WERI-Rb-1 (cell line): ENCODE results near the gene MED26.

ENCODE experiments used
- DNase-seq: peaks from one replicate; pipeline ENCODE4 v3.0.0-alpha.2; 2020
- H3K27ac ChIP-seq: fragments of 250-450 bp; sonication (Bioruptor Pico); 2 replicates; pipeline ENCODE4 v1.5.1; 2020; ENCODE audit warnings: mild to moderate bottlenecking, moderate library complexity
- H3K27me3 ChIP-seq: fragments of 250-450 bp; sonication (Bioruptor Pico); 2 replicates; pipeline ENCODE4 v1.5.1; 2021; ENCODE audit warnings: mild to moderate bottlenecking, low read depth, moderate library complexity; ENCODE audit not compliant: insufficient read depth, severe bottlenecking
- H3K36me3 ChIP-seq: fragments of 250-450 bp; sonication (Bioruptor Pico); 2 replicates; pipeline ENCODE4 v1.5.1; 2020; ENCODE audit warnings: mild to moderate bottlenecking, moderate library complexity
- H3K4me3 ChIP-seq: 2 replicates; pipeline ENCODE4 v1.5.1; 2011; ENCODE audit warnings: low read depth, mild to moderate bottlenecking, control low read depth, low read length
- H3K9me3 ChIP-seq: fragments of 250-450 bp; sonication (Bioruptor Pico); 2 replicates; pipeline ENCODE4 v1.5.1; 2021; ENCODE audit warnings: mild to moderate bottlenecking, moderate library complexity; ENCODE audit not compliant: severe bottlenecking
- CTCF ChIP-seq: IDR thresholded peaks from 2 replicates; pipeline ENCODE4 v1.5.1; 2011; ENCODE audit warnings: low read depth, mild to moderate bottlenecking, control low read depth, inconsistent platforms, low read length

The MED26 gene

GRCh38 chr19:16600824-16601223 is 27.2 kb downstream of the MED26 start:
- Histone ChIP-seq H3K4me3 (no peak overlapping the region), H3K27ac (no peak overlapping the region), H3K9me3 (no peaks in the 10 kb centered on the region), H3K36me3 (peaks cover 2% of the 10 kb centered on the region), H3K27me3 (no peaks in the 10 kb centered on the region)
- DNase-seq: no peak
- no peak for TF ChIP-seq CTCF

GRCh38 chr19:16599655-16600346 is 28.2 kb downstream of the MED26 start:
- no peak overlapping the region for H3K4me3 ChIP-seq
- no peaks in the 10 kb centered on the region for H3K27me3 ChIP-seq
- no peak overlapping the region for H3K27ac ChIP-seq
- H3K36me3 ChIP-seq: peaks cover 2% of the 10 kb centered on the region
- no peaks in the 10 kb centered on the region for H3K9me3 ChIP-seq
- DNase-seq: no peak
- no peak for TF ChIP-seq CTCF

GRCh38 chr19:16598848-16599247 is 29.2 kb downstream of the MED26 start:
- Histone ChIP-seq H3K27me3 (no peaks in the 10 kb centered on the region), H3K4me3 (no peak overlapping the region), H3K27ac (no peak overlapping the region), H3K36me3 (peaks cover 2% of the 10 kb centered on the region), H3K9me3 (no peaks in the 10 kb centered on the region)
- DNase-seq: no peak
- no peak for TF ChIP-seq CTCF

- no peak for DNase-seq
- no peak for TF ChIP-seq CTCF
- no peak overlapping the region for H3K4me3 ChIP-seq
- no peak overlapping the region for H3K27ac ChIP-seq
- no peaks in the 10 kb centered on the region; the same call in 1 of the 2 replicates for H3K36me3 ChIP-seq
- no peaks in the 10 kb centered on the region for H3K9me3 ChIP-seq
- H3K27me3 ChIP-seq: no peaks in the 10 kb centered on the region
Observed at GRCh38 chr19:16596399-16596798, 31.6 kb downstream of the MED26 start.

- Histone ChIP-seq H3K27ac (no peak overlapping the region), H3K36me3 (no peaks in the 10 kb centered on the region; the same call in 1 of the 2 replicates), H3K27me3 (no peaks in the 10 kb centered on the region), H3K9me3 (no peaks in the 10 kb centered on the region), H3K4me3 (no peak overlapping the region)
- no peak for DNase-seq
- no peak for TF ChIP-seq CTCF
Observed at GRCh38 chr19:16595097-16595496, 32.9 kb downstream of the MED26 start.

- no peak for TF ChIP-seq CTCF
- Histone ChIP-seq H3K27ac (no peak overlapping the region), H3K36me3 (no peaks in the 10 kb centered on the region; the same call in 1 of the 2 replicates), H3K27me3 (no peaks in the 10 kb centered on the region), H3K9me3 (no peaks in the 10 kb centered on the region), H3K4me3 (no peak overlapping the region)
- no peak for DNase-seq
Observed at GRCh38 chr19:16594681-16595091, 33.3 kb downstream of the MED26 start.
